Neural progenitor cell (in vitro differentiated cells): Measurements from ENCODE around the gene SMOC2.

ENCODE experiments used
- CTCF ChIP-seq: fragments of 200-600 bp; sonication (generic); IDR thresholded peaks from 2 replicates; pipeline ENCODE4 v1.5.1; 2017; ENCODE audit warnings: antibody characterized with exemption, mild to moderate bottlenecking
- EZH2 ChIP-seq: fragments of 200-600 bp; sonication (generic); IDR thresholded peaks from 2 replicates; pipeline ENCODE4 v1.6.1; 2017; ENCODE audit warnings: antibody characterized with exemption, mild to moderate bottlenecking, moderate library complexity
- EZH2phosphoT487 ChIP-seq: fragments of 200-600 bp; sonication (generic); IDR thresholded peaks from 2 replicates; pipeline ENCODE4 v1.6.1; 2017; ENCODE audit warnings: antibody characterized with exemption

DNA sequence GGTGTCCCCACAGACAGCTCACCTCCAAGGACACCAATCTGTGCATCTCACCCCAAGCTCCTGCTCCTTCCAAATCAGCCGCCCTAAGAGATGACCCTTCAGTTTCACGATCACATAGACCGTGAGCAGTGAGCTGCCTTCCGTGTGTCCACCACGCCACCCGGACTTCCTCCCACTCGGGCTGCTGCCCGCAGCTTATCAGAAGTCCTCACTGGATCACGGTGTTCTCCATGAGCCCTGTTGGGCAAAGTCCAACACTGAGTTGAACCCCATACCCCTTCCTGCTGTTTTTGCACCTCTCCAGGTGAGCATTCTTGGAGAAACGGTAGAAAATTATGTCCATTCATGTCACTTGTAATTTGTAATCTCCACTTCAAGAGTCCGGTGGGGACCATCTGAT is 234.4 kb downstream of the SMOC2 start:
- TF ChIP-seq CTCF = no peak
- TF ChIP-seq EZH2phosphoT487 = no peak
- TF ChIP-seq EZH2 = no peak
